GM12878 (cell line): ENCODE data around the gene ACKR4.

ENCODE experiments used
- NR2C2 ChIP-seq: IDR thresholded peaks from 2 replicates; pipeline ENCODE4 v1.6.1; 2011; ENCODE audit warnings: borderline replicate concordance, low read depth; ENCODE audit not compliant: control insufficient read depth, insufficient read length
- TF ChIP-seq, protein P1 (sequence below), 3 experiments: IDR thresholded peaks in 2 of 3; conservative IDR thresholded peaks in 1 of 3; 2 replicates each; pipeline ENCODE4 v1.5.1; 2011; ENCODE audit warnings: low read depth in 3 of 3, low read length in 3 of 3, mild to moderate bottlenecking in 3 of 3, control low read depth in 2 of 3, moderate library complexity in 2 of 3, inconsistent platforms in 1 of 3, mixed read lengths in 1 of 3; ENCODE audit not compliant: control insufficient read depth in 2 of 3, insufficient read depth in 1 of 3; ENCODE audit errors: extremely low read depth in 1 of 3

DNA sequence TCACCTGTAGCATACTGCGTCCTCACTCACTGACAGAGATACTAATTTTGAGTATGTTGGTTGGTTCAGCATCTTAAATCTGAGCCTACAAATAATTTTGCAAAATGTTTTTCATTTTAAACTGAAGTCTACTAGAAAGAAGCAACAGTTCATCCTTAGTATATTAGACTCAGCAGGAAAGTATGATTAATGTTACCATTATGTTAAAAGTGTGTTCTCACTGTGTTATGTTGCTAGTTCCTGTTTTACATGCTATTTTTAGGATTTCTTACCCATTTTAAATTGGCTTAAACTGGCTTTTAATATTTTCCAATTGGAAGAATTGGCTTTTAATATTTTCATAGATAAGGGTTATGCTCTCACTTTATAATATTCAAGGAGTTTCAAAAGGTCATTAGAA, 25.7 kb downstream of the ACKR4 start:
- no peak for TF ChIP-seq NR2C2
- TF ChIP-seq, protein P1, sequence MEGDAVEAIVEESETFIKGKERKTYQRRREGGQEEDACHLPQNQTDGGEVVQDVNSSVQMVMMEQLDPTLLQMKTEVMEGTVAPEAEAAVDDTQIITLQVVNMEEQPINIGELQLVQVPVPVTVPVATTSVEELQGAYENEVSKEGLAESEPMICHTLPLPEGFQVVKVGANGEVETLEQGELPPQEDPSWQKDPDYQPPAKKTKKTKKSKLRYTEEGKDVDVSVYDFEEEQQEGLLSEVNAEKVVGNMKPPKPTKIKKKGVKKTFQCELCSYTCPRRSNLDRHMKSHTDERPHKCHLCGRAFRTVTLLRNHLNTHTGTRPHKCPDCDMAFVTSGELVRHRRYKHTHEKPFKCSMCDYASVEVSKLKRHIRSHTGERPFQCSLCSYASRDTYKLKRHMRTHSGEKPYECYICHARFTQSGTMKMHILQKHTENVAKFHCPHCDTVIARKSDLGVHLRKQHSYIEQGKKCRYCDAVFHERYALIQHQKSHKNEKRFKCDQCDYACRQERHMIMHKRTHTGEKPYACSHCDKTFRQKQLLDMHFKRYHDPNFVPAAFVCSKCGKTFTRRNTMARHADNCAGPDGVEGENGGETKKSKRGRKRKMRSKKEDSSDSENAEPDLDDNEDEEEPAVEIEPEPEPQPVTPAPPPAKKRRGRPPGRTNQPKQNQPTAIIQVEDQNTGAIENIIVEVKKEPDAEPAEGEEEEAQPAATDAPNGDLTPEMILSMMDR (IDR thresholded peaks at IDR 0.05 in 2 of 3, conservative IDR thresholded peaks at IDR 0.05 in 1 of 3; ENCODE audit: control insufficient read depth in 2 of 3, extremely low read depth in 1 of 3, insufficient read depth in 1 of 3, low read depth in 3 of 3, low read length in 3 of 3): no peak
